AG09319 (cell line): ENCODE measurements around the gene ZNF507.

Source experiments
- DNase-seq: peaks from one replicate; pipeline ENCODE4 v3.0.0-alpha.2; 2010; ENCODE audit warnings: low read depth; ENCODE audit errors: extremely low read depth
- TF ChIP-seq, protein P1 (sequence below): IDR thresholded peaks from 2 replicates; pipeline ENCODE4 v1.5.1; 2011; ENCODE audit warnings: low read depth, mild to moderate bottlenecking, inconsistent platforms, low read length, moderate library complexity

The ZNF507 gene

DNA sequence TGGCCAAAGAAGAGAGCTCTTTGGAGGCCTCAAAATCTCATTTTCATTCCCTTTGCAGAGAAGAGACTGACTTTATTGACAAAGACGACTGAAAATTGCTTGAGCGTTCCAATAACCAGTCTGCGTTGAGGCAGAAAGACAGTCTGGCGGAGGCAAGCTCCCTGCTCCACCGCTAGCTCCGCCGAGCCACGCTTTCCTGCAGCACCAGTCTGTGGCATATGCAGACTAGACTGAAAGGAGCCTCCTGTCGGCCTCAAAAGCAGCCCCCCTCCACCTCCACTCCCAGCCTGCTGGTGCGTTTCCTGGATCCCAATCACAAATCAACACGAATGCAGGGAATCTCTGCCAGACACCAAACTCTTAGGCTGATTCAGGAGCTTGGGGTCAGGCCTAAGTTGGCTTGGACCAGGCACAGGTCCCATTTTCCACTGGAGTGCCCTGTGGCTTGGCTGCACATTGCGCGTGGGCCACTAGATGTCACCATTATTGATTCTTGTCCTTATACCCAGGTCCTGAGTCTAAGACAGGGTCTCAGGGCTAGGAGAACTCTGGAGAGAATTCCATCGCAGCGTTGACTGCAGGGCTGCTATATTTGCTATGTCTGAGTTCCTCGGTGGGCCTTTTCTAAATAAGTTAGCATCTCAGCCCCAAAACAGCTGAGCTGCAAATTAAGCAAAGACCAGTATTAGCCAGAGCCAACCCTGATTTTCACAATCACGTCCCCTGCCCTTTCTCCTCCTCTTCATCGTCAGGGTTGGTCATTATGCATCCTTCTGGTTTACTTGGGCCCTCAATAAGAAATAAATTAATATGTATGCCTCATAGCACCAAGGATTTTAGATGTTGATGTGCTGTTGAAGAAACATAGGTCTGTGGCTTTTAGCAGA lies 5.2 kb upstream of the ZNF507 start:
- TF ChIP-seq, protein P1, sequence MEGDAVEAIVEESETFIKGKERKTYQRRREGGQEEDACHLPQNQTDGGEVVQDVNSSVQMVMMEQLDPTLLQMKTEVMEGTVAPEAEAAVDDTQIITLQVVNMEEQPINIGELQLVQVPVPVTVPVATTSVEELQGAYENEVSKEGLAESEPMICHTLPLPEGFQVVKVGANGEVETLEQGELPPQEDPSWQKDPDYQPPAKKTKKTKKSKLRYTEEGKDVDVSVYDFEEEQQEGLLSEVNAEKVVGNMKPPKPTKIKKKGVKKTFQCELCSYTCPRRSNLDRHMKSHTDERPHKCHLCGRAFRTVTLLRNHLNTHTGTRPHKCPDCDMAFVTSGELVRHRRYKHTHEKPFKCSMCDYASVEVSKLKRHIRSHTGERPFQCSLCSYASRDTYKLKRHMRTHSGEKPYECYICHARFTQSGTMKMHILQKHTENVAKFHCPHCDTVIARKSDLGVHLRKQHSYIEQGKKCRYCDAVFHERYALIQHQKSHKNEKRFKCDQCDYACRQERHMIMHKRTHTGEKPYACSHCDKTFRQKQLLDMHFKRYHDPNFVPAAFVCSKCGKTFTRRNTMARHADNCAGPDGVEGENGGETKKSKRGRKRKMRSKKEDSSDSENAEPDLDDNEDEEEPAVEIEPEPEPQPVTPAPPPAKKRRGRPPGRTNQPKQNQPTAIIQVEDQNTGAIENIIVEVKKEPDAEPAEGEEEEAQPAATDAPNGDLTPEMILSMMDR: peak; percentile 79
- DNase-seq: no peak

DNA sequence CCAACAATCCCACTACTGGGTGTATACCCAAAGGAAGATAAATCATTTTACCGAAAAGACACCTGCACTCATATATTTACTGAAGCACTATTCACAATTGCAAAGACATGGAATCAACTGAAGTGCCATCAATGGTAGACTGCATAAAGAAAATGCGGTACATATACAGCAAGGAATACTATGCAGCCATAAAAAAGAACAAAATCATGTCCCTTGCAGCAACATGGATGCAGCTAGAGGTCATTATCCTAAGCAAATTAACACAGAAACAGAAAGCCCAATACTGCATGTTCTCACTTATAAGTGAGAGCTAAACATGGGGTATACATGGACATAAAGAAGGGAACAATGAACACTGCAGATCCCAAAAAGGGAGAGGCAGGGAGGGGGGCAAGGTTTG lies 2.7 kb upstream of the ZNF507 start:
- DNase-seq: no peak
- TF ChIP-seq, protein P1: no peak

DNA sequence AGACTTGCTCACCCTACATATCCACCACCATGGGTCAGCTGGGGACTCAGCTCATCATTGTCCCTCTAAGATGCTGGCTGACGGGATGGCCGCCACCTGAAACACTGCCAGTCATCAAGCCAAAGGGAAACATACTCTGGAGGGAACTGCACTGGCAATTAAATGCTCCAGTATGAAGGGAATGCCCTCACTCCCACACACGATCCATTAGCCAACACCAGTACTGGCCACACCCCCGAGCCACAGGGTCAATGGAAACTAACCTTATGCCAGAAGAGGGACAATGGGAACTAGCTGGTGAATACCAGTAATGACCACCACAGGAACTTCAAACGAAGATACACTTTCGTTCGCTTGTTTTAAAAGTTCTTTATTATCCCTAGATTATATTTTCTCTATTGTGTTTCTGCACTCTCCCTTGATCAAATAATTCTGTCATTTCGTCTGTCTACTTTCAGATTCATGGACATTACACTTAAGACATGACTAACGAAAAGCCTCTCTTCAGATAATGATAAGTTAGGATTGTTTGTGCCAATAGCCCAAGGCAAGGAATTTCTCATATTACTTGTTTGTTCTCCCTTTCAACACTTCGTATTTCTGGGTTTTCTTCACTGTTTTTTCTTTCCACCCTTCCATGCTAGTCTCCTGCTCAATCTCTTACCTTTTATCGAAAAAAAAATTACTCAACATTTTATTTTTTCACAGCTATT lies 1.7 kb upstream of the ZNF507 start:
- TF ChIP-seq, protein P1: no peak
- DNase-seq: no peak

DNA sequence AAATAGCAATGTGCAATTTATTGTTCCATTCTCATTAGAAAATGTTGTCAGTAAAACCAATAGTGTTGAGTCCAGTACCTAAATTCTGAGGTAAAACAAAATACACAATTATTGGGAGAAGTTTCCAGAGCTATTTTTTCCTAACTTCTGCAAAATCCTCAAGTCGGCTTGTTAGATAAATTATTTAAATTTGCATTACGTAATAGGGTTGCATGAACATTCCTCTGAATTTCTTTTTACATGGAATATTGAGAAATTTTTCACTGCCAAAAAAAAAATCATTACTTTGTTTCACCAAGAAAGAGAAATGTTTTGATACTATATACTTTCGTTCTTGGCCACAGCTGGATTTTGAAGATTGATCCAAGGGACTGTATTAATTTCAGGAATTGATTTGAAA lies 1.5 kb downstream of the ZNF507 start:
- TF ChIP-seq, protein P1: no peak
- no peak for DNase-seq

DNA sequence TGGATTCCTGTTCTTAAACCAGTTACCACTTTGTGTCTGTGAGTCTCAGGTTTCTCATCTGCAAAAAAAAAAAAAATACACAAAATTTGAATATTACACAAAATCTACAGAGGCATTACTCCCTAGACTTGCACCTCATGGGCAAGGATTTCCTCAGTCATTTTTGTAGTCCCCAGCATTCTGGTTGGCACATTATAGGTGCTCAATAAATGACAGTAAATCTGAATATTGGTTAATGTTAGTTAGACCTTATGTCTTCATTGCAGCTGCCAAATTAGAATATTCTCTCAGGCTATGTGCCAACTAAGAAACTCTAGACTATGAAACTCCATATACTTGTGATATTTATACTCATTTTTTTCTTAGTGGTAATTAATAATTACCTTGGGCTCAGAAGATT lies 2.2 kb downstream of the ZNF507 start:
- DNase-seq: no peak
- TF ChIP-seq, protein P1: no peak

DNA sequence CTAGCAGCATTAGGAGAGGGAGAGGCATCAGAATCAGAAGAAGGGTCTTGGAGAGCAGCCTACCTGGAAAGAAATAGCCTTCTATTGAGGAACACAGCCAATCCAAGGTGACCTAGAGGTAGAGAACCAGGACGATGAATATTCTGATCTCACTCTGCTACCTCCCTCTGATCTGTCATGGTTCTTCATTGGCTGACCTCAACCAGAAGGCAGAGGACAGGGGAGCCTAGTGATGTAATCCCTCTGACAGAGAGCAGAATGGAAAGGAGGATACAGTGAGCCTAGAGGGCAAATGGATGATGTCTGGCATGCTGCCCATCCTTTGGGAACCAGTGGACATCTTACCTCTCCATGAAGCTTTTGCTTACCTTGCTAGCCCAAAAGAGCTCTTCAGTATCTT lies 3.6 kb downstream of the ZNF507 start:
- TF ChIP-seq, protein P1: no peak
- DNase-seq: no peak

DNA sequence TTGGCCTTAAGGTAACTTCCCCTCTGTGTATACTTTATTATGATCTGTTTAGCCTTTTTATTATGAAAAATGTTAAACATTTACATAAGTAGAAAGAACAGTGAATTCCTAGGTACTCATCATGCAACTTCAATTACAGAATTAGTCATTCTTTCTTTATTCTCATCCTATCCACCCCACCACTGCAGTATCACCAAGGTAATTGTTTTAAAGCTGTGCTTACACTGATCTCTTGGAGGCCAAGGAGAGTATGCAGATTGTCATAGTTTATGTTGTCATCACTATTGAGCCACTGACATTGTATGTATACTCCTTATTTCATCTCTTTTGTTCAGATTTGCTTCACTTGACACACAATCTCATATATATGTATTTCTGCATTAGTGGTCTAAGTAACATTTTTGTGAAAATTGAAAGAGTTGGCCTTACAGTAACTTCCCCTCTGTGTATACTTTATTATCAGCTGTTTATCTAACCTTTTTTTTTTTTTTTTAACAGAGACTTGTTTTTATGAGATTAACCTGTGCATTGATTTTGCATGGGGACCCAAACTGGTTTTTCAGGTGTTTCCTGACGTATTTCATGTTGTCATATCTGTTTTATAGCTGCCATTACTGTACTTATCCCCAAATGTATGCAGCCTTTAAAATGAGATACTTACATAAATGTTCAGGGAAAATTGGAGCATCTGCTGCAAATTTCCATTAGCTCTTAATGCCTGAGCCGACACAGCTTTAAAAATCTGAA lies 4.5 kb downstream of the ZNF507 start:
- TF ChIP-seq, protein P1: no peak
- no peak for DNase-seq
